ENCODE measurements around the gene DNAI1.

The DNAI1 gene

GRCh38 chr9:34566972-34567371 is 108.4 kb downstream of the DNAI1 start:
- TF ChIP-seq CREB1 (IDR thresholded peaks at IDR 0.05; ENCODE audit: low read depth) (no peak), ZBTB7A (IDR thresholded peaks at IDR 0.05; ENCODE audit: low read depth) (no peak), TEAD4 (IDR thresholded peaks at IDR 0.05) (no peak), MAX (IDR thresholded peaks at IDR 0.05) (no peak), NFIC (IDR thresholded peaks at IDR 0.05) (no peak)

GRCh38 chr9:34568133-34568532 is 109.5 kb downstream of the DNAI1 start:
- TF ChIP-seq NFIC (IDR thresholded peaks at IDR 0.05) (no peak), TCF12 (IDR thresholded peaks at IDR 0.05; ENCODE audit: low read depth) (no peak), REST (IDR thresholded peaks at IDR 0.05; ENCODE audit: low read depth) (no peak), YY1 (IDR thresholded peaks at IDR 0.05; ENCODE audit: low read depth) (no peak), FOXM1 (IDR thresholded peaks at IDR 0.05; ENCODE audit: borderline replicate concordance, low read depth) (no peak), TEAD4 (IDR thresholded peaks at IDR 0.05) (no peak), ZBTB7A (IDR thresholded peaks at IDR 0.05; ENCODE audit: low read depth) (no peak), EP300 (IDR thresholded peaks at IDR 0.05; ENCODE audit: borderline replicate concordance) (no peak), USF1 (IDR thresholded peaks at IDR 0.05) (no peak), RAD21 (IDR thresholded peaks at IDR 0.05; ENCODE audit: low read depth) (no peak), MAX (IDR thresholded peaks at IDR 0.05) (no peak), TAF1 (IDR thresholded peaks at IDR 0.05; ENCODE audit: low read depth) (no peak), EGR1 (IDR thresholded peaks at IDR 0.05) (no peak), CREB1 (IDR thresholded peaks at IDR 0.05; ENCODE audit: low read depth) (no peak), CEBPB (IDR thresholded peaks at IDR 0.05) (no peak)

GRCh38 chr9:34568774-34569173 is 110.2 kb downstream of the DNAI1 start:
- TF ChIP-seq USF1 (IDR thresholded peaks at IDR 0.05) (no peak), TEAD4 (IDR thresholded peaks at IDR 0.05) (no peak), EGR1 (IDR thresholded peaks at IDR 0.05) (no peak), NFIC (IDR thresholded peaks at IDR 0.05) (no peak), REST (IDR thresholded peaks at IDR 0.05; ENCODE audit: low read depth) (no peak)

GRCh38 chr9:34570376-34570775 is 111.8 kb downstream of the DNAI1 start:
- no peak for TF ChIP-seq RAD21 (IDR thresholded peaks at IDR 0.05; ENCODE audit: low read depth)
- TF ChIP-seq NFIC (IDR thresholded peaks at IDR 0.05) = no peak
- no peak for TF ChIP-seq TAF1 (IDR thresholded peaks at IDR 0.05; ENCODE audit: low read depth)
- no peak for TF ChIP-seq TEAD4 (IDR thresholded peaks at IDR 0.05)
- TF ChIP-seq ZBTB7A (IDR thresholded peaks at IDR 0.05; ENCODE audit: low read depth) = no peak
- TF ChIP-seq YY1 (IDR thresholded peaks at IDR 0.05; ENCODE audit: low read depth) = no peak
- TF ChIP-seq MAX (IDR thresholded peaks at IDR 0.05) = no peak
- TF ChIP-seq EGR1 (IDR thresholded peaks at IDR 0.05) = no peak
- TF ChIP-seq USF1 (IDR thresholded peaks at IDR 0.05) = no peak
- TF ChIP-seq FOXM1 (IDR thresholded peaks at IDR 0.05; ENCODE audit: borderline replicate concordance, low read depth) = no peak
- TF ChIP-seq CEBPB (IDR thresholded peaks at IDR 0.05) = no peak
- TF ChIP-seq TCF12 (IDR thresholded peaks at IDR 0.05; ENCODE audit: low read depth) = no peak
- no peak for TF ChIP-seq REST (IDR thresholded peaks at IDR 0.05; ENCODE audit: low read depth)
- no peak for TF ChIP-seq EP300 (IDR thresholded peaks at IDR 0.05; ENCODE audit: borderline replicate concordance)
- TF ChIP-seq CREB1 (IDR thresholded peaks at IDR 0.05; ENCODE audit: low read depth) = no peak
